Measurements from ENCODE around the gene GNG7.
A peak's percentile ranks its signal among the peaks of the same experiment; 100 is the strongest.
"Not testable (repeated sequence)": the region's sequence is repeated elsewhere in the genome, so short reads cannot be mapped to it uniquely, and the experiment has no call there.

Gene GNG7

GRCh38 chr19:2600914-2601870, 101.3 kb downstream of the GNG7 start:
- DNase-seq = no peak

- no peak for DNase-seq
These were observed 108.2 kb downstream of the GNG7 start for GRCh38 chr19:2594319-2594718.

- DNase-seq = no peak
These were observed 109.7 kb downstream of the GNG7 start for GRCh38 chr19:2592824-2593223.

GRCh38 chr19:2591537-2592291, 110.8 kb downstream of the GNG7 start:
- DNase-seq = no peak

- DNase-seq = no peak
These were observed 111.7 kb downstream of the GNG7 start for GRCh38 chr19:2590630-2591399.

GRCh38 chr19:2589441-2589840, 113.1 kb downstream of the GNG7 start:
- DNase-seq = no peak

GRCh38 chr19:2588081-2588777, 114.3 kb downstream of the GNG7 start:
- DNase-seq = no peak

- no peak for DNase-seq
These were observed 115.3 kb downstream of the GNG7 start for GRCh38 chr19:2587001-2587719.

- no peak for DNase-seq
These were observed 116.3 kb downstream of the GNG7 start for GRCh38 chr19:2586196-2586595.

- no peak for DNase-seq
These were observed 118.5 kb downstream of the GNG7 start for GRCh38 chr19:2584002-2584401.

- DNase-seq = no peak
These were observed 119.2 kb downstream of the GNG7 start for GRCh38 chr19:2582984-2583956.

GRCh38 chr19:2580396-2580795, 122.1 kb downstream of the GNG7 start:
- DNase-seq = not testable (repeated sequence)

GRCh38 chr19:2579678-2580280, 122.7 kb downstream of the GNG7 start:
- no peak for DNase-seq

GRCh38 chr19:2578901-2579677, 123.4 kb downstream of the GNG7 start:
- DNase-seq = peak; percentile 97

- DNase-seq = peak; percentile 85
These were observed 124.1 kb downstream of the GNG7 start for GRCh38 chr19:2578391-2578890.

GRCh38 chr19:2577722-2578335, 124.7 kb downstream of the GNG7 start:
- DNase-seq = peak; percentile 40

GRCh38 chr19:2575734-2576481, 126.6 kb downstream of the GNG7 start:
- peak; percentile 93 for DNase-seq

Measured in fibroblast of skin of scalp (primary cell).